HCT116 (cell line): ENCODE data around the gene ABLIM1. TPM values are rescaled to one million over a fixed set of nuclear protein-coding genes. Genes with fewer than 3 reads are reported as not detected.

Experiments
- ATAC-seq: fragments of 200-7000 bp; cut with Tn5 transposase; 2 replicates; pipeline ENCODE4 v1.9.1; 2020; ENCODE audit warnings: mild to moderate bottlenecking, moderate library complexity
- BruUV-seq: library from RNA; stranded (reverse); fragments of 400-500 nt; replicated peaks from 2 replicates; lab custom pipeline; 2021; lab: Mats Ljungman, UMichigan
- CTCF ChIA-PET: fragments of 300-600 bp; sonication (Branson Sonifier 250); formaldehyde crosslinking; loops from one replicate; lab custom pipeline; 2021; ENCODE audit warnings: antibody characterized with exemption; lab: Charles Lee
- POLR2A ChIA-PET: fragments of 300-600, 350-600 bp; sonication (Branson Sonifier 250); formaldehyde crosslinking; loops from one replicate; lab custom pipeline; 2021; ENCODE audit warnings: antibody characterized with exemption; lab: Charles Lee
- RAD21 ChIA-PET, 2 experiments: fragments of 300-600 bp; sonication (Branson Sonifier 250); formaldehyde crosslinking; loops; one replicate each; lab custom pipeline; 2023; ENCODE audit warnings: low total read pairs in 2 of 2; ENCODE audit not compliant: uncharacterized antibody in 2 of 2, unreplicated experiment in 2 of 2, low non-redundant PET in 1 of 2; lab: Charles Lee
- DNase-seq: peaks from one replicate; pipeline ENCODE4 v3.0.0-alpha.2; 2010; ENCODE audit warnings: low read depth, low spot score
- H2AFZ ChIP-seq: fragments of 200-600 bp; shearing (Covaris generic), sonication (generic); 2 replicates; pipeline ENCODE4 v1.6.1; 2017; ENCODE audit warnings: low read depth, mixed run types, mixed read lengths, antibody characterized with exemption, low read length; ENCODE audit not compliant: poor library complexity, severe bottlenecking
- H3K27ac ChIP-seq: 2 replicates; pipeline ENCODE4 v1.5.1; 2012; ENCODE audit warnings: low read depth, low read length
- H3K27me3 ChIP-seq: fragments of 200-600 bp; sonication (generic); 2 replicates; pipeline ENCODE4 v1.6.1; 2016; ENCODE audit warnings: mixed run types, low read length, mixed read lengths; ENCODE audit not compliant: insufficient read depth
- H3K36me3 ChIP-seq, 2 experiments: fragments of 200-500 bp in 1 of 2; fragments of 200-600 bp in 1 of 2; sonication (Bioruptor generic) in 1 of 2; sonication (generic) in 1 of 2; 2 replicates each; pipeline versions ENCODE4 v1.5.1 to v1.6.1; 2014 to 2016; ENCODE audit warnings: low read length in 2 of 2, inconsistent platforms in 1 of 2, mixed read lengths in 1 of 2, mixed run types in 1 of 2; ENCODE audit not compliant: insufficient read depth in 2 of 2, control insufficient read depth in 1 of 2
- H3K4me1 ChIP-seq, 2 experiments: fragments of 200-600 bp in 1 of 2; sonication (generic) in 1 of 2; 2 replicates each; pipeline versions ENCODE4 v1.5.1 to v1.6.1; 2012 to 2017; ENCODE audit warnings: low read length in 2 of 2, inconsistent platforms in 1 of 2, mild to moderate bottlenecking in 1 of 2, mixed read lengths in 1 of 2, mixed run types in 1 of 2, moderate library complexity in 1 of 2; ENCODE audit not compliant: insufficient read depth in 2 of 2, control insufficient read depth in 1 of 2
- H3K4me2 ChIP-seq: fragments of 200-600 bp; sonication (generic); 2 replicates; pipeline ENCODE4 v1.6.1; 2017; ENCODE audit warnings: mixed run types, low read length, mixed read lengths
- H3K4me3 ChIP-seq, 2 experiments: fragments of 200-600 bp in 1 of 2; sonication (generic) in 1 of 2; replicated peaks in 1 of 2; 2 replicates each; pipeline ENCODE4 v1.5.1; 2011 to 2016; ENCODE audit warnings: low read length in 2 of 2, control low read depth in 1 of 2, low read depth in 1 of 2, mild to moderate bottlenecking in 1 of 2, mixed read lengths in 1 of 2, mixed run types in 1 of 2
- H3K79me2 ChIP-seq: fragments of 200-600 bp; sonication (generic); 2 replicates; pipeline ENCODE4 v1.6.1; 2017; ENCODE audit warnings: mild to moderate bottlenecking, mixed run types, low read length, moderate library complexity, mixed read lengths; ENCODE audit not compliant: insufficient read depth
- H3K9ac ChIP-seq: fragments of 200-600 bp; sonication (generic); 2 replicates; pipeline ENCODE4 v1.6.1; 2016; ENCODE audit warnings: low read length, mixed read lengths
- H3K9me2 ChIP-seq: fragments of 200-600 bp; sonication (generic), shearing (Covaris generic); 2 replicates; pipeline ENCODE4 v1.6.1; 2017; ENCODE audit warnings: mixed run types, mild to moderate bottlenecking, moderate library complexity; ENCODE audit not compliant: insufficient read depth
- H3K9me3 ChIP-seq, 2 experiments: fragments of 200-500 bp in 1 of 2; fragments of 200-600 bp in 1 of 2; sonication (Bioruptor generic) in 1 of 2; sonication (generic) in 1 of 2; 2 replicates each; pipeline ENCODE4 v1.6.1; 2014 to 2017; ENCODE audit warnings: low read length in 2 of 2, mixed read lengths in 2 of 2, inconsistent platforms in 1 of 2, low read depth in 1 of 2, mild to moderate bottlenecking in 1 of 2, mixed run types in 1 of 2, moderate library complexity in 1 of 2; ENCODE audit not compliant: control insufficient read depth in 1 of 2, insufficient read depth in 1 of 2
- H4K20me1 ChIP-seq: fragments of 200-600 bp; sonication (generic), shearing (Covaris generic); 2 replicates; pipeline ENCODE4 v1.6.1; 2017; ENCODE audit warnings: mixed run types, mild to moderate bottlenecking, moderate library complexity; ENCODE audit not compliant: insufficient read depth
- CBX3 ChIP-seq: IDR thresholded peaks from 2 replicates; pipeline ENCODE4 v1.6.1; 2012; ENCODE audit warnings: low read depth
- EZH2 ChIP-seq: fragments of 200-600 bp; sonication (generic); IDR thresholded peaks from 2 replicates; pipeline ENCODE4 v1.6.1; 2017; ENCODE audit warnings: antibody characterized with exemption, mixed run types
- SIN3A ChIP-seq: IDR thresholded peaks from 2 replicates; pipeline ENCODE4 v1.6.1; 2012; ENCODE audit warnings: low read depth
- SP1 ChIP-seq: IDR thresholded peaks from 2 replicates; pipeline ENCODE4 v1.6.1; 2012; ENCODE audit warnings: low read depth
- SRF ChIP-seq: IDR thresholded peaks from 2 replicates; pipeline ENCODE4 v1.6.1; 2012; ENCODE audit warnings: low read depth
- YY1 ChIP-seq: IDR thresholded peaks from 2 replicates; pipeline ENCODE4 v1.6.1; 2011; ENCODE audit warnings: low read length, low read depth, moderate library complexity, mild to moderate bottlenecking; ENCODE audit not compliant: insufficient replicate concordance; ENCODE audit errors: extremely low read depth
- ZFX ChIP-seq: fragments of 450-650 bp; IDR thresholded peaks from 2 replicates; pipeline ENCODE4 v1.6.1; 2017
- ZNF274 ChIP-seq: fragments of 200-500 bp; sonication (Bioruptor generic); IDR thresholded peaks from 2 replicates; pipeline ENCODE4 v1.6.1; 2014; ENCODE audit warnings: mild to moderate bottlenecking, low read depth, low read length, inconsistent platforms
- intact Hi-C: fragments of 100-400 bp; cut with micrococcal nuclease; formaldehyde crosslinking; loops from 2 replicates; pipeline ENCODE4 v1.10.0; 2022
- total RNA-seq: library from RNA; stranded (reverse); gene quantifications from one replicate; pipeline ENCODE4 v1.2.1, GENCODE V29; 2021; ENCODE audit not compliant: unreplicated experiment

Gene ABLIM1
- total RNA-seq, 1 experiment from 2014 or later: 96.2 TPM

DNA sequence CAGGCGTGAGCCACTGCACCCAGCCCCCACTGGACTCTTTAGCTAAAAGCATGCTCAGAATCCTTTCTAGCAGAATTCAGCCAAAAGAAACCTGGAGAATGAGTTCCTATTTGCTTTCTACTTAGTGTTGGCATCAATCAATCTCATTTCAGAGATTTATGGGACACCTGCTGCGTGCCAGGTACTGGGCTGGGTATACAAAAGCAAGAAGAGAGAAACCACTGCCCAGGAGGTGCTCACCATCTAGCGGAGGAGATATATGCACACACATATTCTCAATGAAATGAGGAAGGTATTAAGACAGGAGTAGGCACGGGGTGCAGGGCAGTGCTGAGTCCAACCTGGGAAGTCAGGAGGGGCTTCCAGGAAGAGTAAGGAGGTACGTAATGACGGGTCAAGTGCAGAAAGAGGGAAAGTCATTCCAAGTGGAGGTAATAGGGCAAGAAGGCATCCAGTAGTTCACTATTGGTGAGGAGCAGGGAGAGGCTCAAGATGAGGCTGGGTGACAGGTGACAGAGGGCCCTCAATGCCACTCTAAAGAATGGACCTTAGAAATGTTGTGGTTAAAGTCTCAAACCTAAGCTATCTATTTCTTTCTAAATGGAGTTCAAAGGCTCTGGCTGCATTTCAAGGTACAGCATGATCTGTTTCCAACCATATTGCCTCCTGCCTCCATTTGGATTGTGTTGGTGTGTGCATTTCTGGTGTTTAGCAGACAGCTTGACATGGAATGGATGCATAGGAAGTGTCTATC lies 22.1 kb downstream of the ABLIM1 start:
- DNase-seq (no peak), ATAC-seq (no peak)
- Histone ChIP-seq H3K4me3 (no peak overlapping the region), H2AFZ (no peak overlapping the region), H3K79me2 (no peaks in the 10 kb centered on the region), H3K9me3 (no peaks in the 10 kb centered on the region), H3K27ac (no peak overlapping the region), H3K9ac (no peak overlapping the region), H3K9me2 (no peaks in the 10 kb centered on the region), H3K4me2 (no peak overlapping the region), H3K27me3 (peaks cover 14% of the 10 kb centered on the region; the same call in 1 of the 2 replicates), H3K36me3 (no peaks in the 10 kb centered on the region), H4K20me1 (no peaks in the 10 kb centered on the region), H3K4me1 (peaks cover 39 to 43% of the 10 kb centered on the region in 2 experiments)
- CTCF ChIA-PET: no interaction called here
- POLR2A ChIA-PET: no interaction called here
- intact Hi-C loops: loop anchor here (10.0 kb wide), 1 partner anchor 149 kb away; no protein-coding TSS in a partner anchor
- RAD21 ChIA-PET: no interaction called here
- no TSS peak for BruUV-seq
- TF ChIP-seq CBX3 (no peak), EZH2 (no peak), SP1 (no peak), YY1 (no peak), ZFX (no peak), ZNF274 (no peak)

DNA sequence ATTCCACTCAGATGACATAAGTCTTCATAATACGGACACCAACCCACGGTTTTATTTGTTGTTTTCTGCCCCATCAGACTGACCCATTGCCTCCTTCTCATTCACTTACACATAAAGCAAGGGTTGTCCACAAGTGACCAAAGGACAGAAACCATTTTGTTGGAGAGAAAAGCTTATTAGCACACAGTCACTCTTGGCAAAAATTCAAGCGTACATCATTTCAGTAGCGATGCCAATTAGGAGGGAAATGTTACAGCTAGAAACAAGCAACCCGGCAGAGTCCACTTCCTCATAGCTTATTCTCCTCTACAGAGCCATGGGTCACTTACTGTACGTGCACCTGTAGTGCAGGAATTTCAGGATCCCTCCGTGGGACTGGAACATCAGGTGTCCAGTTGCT lies 23.0 kb downstream of the ABLIM1 start:
- no peaks in the 10 kb centered on the region for H3K9me2 ChIP-seq
- peaks cover 39 to 48% of the 10 kb centered on the region in 2 experiments for H3K4me1 ChIP-seq
- no peak for TF ChIP-seq SRF
- 0 out of 2 replicates have a peak, but pooled peaks have one; percentile 4 for TF ChIP-seq SIN3A
- no peak for DNase-seq
- ChIA-PET POLR2A (no interaction called here), CTCF (no interaction called here), RAD21 (no interaction called here)
- H3K9me3 ChIP-seq: no peaks in the 10 kb centered on the region
- H2AFZ ChIP-seq: peak overlapping the region; percentile 16
- intact Hi-C loops: loop anchor here (10.0 kb wide), 1 partner anchor 150 kb away; no protein-coding TSS in a partner anchor
- H3K4me2 ChIP-seq: peak overlapping the region; percentile 97; the same call in 1 of the 2 replicates
- H3K79me2 ChIP-seq: no peaks in the 10 kb centered on the region
- BruUV-seq: no TSS peak
- no peak for ATAC-seq
- H3K9ac ChIP-seq: no peak overlapping the region
- H3K36me3 ChIP-seq: no peaks in the 10 kb centered on the region
- no peaks in the 10 kb centered on the region for H4K20me1 ChIP-seq
- peaks cover 14% of the 10 kb centered on the region; the same call in 1 of the 2 replicates for H3K27me3 ChIP-seq
- H3K4me3 ChIP-seq: no peak overlapping the region
- H3K27ac ChIP-seq: no peak overlapping the region
